Measurements from ENCODE around the gene SRC. TPM values are rescaled to one million over a fixed set of nuclear protein-coding genes. Genes with fewer than 3 reads are reported as not detected.
A peak's percentile ranks its signal among the peaks of the same experiment; 100 is the strongest.

SRC gene
- total RNA-seq, 1 donor from 2014 or later = 210 TPM

DNA sequence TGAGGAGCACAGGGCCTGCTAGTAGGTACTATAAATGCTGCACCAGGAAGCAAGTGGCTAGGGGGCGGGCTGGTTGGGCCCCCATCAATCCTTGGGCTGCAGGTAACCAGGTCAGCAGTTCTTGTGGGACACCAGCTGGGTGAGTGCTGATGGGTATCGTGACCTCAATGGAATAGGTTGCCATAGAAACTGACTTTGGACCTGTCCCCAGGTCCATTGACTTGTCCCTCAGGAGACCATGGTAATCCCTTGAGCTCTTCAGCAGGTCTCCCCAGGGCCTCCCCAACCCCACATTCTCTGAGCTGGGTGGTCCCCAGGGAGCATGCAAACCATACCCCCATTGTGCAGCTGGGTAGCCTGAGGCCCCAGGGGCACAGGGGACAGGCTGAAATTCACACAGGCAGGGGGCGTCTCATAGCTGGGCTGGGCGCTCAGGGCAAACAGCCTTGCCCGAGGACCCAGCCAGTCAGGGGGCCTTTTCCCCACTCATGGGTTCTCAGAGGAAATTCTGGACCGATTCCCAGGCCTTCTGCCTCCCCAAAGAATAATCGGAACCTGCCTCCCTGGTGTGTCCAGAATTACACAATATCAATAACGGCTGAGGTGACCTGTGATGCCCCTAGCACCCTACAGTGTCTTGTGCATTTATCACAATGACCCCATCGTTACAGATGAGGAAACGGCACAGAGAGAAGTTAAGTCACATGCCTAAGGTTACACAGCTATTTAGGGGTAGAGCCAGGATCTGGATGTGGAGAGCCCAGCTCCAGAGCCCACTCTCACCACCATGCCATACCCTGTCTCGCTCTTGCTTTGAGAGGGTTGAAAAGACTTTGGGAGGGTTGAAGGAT, 35.9 kb downstream of the SRC start:
- no peak for DNase-seq (ENCODE audit: low spot score)

DNA sequence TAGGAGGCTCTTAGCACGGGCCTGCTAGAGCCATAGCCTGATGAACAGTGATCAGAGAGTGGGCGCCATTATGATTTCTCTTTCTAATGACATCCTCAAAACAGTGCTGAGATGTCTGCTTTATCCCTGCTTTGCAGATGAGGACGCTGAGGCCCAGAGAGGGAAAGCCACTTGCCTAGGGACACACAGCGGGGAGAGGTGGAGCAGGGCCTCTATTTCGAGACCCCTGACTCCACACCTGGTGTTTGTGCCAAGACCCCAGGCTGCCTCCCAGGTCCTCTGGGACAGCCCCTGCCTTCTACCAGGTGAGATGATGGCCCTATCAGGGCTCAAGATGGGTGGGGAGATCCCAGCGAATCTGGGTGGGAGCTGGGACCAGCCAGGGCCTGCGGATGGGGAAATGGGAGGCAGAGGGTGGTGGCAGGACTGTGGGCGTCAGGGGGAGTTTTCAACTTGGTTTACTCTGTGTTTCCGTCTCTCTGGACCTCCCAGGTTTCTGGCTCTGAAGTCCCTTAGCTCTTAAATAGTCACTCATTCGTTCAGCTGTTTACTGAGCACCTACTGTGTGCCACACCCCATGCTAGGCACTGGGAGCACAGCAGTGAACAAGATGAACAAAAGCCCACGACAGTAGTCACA, 36.7 kb downstream of the SRC start:
- no peak for DNase-seq (ENCODE audit: low spot score)

DNA sequence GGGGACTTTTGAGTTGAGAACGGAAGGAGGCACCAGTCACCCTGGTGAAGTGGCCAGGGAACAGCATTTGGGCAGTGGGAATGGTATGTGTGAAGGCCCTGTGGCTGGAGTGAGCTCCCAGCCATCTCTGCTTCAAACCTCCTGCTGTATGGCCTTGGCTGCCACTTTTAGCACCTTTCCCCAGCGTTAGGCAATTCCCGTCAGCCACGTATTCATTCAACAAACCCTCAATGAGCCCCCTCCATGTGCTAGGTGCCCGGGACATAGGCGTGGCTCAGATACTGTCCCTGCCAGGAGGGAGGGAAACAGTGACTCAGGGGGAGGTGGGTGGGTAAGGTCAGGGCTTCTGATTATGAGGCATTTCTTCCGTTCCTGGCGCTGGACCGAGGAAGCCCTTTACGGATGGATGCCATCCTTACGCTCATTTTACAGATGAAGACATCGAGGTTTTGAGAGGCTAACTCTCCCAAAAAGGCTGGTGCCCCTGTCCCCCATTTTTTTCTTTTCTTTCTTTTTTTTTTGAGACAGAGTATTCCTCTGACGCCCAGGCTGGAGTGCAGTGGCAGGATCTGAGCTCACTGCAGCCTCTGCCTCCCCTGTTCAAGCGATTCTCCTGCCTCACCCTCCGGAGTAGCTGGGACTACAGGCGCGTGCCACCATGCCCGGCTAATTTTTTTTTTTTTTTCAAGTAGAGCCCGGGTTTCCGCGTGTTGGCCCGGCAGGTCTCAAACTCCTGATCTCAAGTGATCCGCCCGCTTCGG, 37.5 kb downstream of the SRC start:
- DNase-seq (ENCODE audit: low spot score) = no peak

DNA sequence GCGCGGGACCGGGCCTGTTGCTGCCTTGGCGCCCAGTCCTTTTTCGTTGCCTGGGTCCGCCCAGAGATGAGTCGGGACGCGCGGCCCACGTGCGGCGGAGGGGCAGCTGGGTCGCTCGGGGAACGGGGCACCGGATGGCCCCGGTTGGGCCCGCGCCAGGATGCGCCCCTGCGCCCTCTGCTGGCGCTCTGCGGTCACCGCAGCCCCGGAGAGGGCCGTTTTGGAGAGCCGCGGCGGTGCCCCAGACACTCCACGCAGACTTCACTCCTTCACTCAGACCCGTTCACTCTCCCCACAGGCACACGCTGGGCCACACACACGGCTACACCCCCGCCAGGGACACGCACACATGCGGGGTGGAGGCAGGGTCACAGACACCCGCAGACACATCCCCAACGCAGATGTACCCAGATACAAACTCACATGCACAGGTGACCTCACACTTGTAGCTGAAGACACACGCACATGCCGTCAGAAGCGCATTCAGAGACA, 38.8 kb downstream of the SRC start:
- peak; percentile 59 for DNase-seq (ENCODE audit: low spot score)

DNA sequence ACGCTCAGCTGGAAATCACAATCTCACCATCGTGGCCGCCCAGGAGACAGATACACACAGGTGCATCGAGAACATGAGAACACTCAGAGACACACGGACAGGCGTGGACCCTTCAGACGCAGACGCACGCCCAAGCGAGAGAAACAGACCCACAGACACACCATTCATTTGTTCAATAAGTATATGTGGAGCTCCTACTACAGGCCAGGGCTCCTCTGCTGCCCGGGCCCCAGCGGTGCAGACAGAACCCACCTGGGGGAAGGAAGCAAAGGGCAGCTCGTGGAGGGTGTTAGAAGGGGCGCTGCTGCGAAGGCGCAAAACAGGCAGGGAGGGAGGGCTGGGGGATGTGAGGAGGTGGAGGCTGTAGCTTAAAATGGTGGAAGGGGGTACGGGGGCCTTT, 39.2 kb downstream of the SRC start:
- no peak for DNase-seq (ENCODE audit: low spot score)

DNA sequence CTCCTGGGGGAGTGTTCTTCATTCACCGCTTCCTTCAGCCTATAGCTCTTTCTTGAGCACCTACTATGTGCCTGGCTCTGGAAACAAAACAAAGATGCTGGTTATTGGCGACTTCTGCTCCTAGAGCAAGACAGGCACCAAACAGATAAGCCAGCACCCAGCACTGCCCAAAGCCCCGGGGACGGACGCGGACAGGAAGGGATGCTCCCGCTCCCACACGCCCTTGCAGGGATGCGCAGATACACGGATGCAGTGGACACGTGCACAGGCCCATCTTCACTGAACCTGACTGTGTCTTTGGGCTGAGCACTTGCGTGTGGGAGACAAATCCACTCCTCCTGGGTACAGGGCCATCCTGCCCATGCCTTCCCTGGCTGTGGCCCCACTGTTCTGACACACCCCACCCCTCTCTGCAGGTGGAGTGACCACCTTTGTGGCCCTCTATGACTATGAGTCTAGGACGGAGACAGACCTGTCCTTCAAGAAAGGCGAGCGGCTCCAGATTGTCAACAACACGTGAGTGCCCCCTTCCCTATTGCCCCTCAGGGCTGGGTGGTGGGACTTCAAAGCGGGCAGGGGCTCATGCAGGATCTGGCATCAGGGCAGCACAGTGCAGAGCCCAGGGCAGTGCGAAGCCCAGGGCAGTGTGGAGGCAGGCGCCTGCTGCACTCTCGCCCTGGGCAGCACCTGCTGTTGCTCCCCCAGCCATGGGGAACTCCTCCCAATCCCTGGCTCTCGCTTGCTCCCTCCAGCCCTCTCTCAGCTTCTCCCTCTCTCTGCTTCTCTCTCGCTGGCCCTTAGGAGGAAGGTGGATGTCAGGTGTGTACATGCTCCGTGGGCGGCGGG, 39.9 kb downstream of the SRC start:
- no peak for DNase-seq (ENCODE audit: low spot score)

DNA sequence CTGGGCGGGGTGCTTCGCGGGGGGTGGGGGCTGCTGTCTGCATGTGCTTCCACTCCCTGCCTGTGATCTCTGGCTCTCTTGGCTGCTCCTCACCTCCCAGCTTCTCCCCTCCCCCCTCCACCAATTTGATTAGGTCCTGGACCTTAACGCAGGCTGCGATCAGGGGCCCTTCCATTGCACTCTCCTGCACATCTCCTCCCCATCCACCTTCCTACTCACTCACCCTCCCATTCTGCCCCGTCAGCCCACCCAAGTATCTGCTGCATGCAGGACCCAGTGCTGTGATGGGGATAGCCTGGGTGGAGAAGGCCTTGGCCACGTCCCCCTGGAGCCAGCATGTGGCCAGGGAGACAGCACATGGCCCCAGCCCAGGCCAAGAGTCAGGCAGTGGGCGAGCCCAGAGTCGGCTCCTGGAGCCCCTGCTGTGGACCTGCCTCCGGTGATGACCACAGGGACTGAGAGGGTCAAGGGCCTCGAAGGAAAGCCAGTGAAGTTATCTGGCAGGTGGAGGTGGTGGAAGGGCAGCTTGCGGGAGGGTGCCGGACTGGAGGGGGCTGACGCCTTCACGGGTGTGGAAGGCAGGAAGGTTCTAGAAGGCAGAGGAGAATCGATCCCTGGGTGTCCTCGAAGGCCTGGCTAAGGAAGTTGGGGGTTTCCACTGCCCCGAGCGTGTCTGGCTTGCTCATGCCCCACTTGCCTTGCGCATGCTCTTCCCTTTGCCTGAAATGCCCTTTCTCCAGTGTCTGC, 40.7 kb downstream of the SRC start:
- DNase-seq (ENCODE audit: low spot score) = no peak

DNA sequence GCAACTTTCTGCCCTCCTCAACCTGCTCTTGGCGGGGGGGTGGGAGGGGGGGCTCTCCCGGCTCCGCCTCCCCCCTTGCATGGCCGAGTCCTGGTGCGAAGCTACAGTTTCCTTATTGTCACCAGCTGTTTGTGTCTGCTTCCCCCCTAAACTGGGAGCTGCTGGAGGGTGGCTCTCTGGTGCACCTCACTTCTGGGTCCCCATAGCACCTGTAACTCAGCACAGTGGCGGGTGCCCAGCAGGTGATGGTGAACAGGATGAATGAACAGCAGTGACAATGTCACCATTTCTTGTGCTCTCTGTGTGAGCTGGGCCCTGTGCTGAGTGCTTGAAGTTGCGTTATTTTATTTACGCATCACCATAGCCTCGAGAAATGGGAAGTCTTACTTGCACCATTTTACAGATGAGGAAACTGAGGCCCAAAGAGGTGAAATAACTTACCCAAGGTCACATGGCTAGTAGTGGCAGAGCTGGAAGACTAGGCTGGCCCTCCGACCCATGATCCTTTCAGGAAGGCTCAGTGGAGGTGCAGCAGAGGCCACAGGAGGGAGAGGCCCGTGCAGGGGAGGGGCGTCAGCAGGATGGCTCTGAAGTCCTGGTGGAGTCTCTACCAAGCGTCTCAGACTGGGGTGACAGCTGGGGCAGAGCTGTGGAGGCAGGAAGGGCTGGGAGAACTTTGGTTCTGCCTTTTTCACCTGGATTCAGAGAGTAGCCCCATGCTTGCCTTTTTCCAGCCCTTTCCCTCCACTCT, 41.8 kb downstream of the SRC start:
- DNase-seq (ENCODE audit: low spot score) = no peak

DNA sequence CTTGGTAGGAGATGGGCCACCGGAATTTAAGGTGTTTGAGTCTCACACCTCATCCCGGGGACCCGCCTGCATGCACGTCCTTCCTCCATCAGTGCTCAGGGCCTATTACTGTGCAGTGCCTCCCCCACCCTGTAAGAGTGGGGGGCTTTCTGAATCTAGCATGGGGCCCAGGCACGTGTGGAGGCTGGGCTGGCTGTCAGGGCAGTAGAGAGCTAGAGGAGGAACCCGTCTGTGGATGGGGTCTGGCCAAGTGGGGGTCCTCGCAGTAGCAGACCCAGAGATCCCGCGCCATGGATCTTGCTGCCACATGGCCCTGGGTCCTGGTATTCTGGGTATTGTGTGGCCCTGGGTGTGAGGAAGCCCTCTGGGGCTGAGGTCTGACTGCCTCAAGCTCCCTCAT, 42.9 kb downstream of the SRC start:
- no peak for DNase-seq (ENCODE audit: low spot score)

DNA sequence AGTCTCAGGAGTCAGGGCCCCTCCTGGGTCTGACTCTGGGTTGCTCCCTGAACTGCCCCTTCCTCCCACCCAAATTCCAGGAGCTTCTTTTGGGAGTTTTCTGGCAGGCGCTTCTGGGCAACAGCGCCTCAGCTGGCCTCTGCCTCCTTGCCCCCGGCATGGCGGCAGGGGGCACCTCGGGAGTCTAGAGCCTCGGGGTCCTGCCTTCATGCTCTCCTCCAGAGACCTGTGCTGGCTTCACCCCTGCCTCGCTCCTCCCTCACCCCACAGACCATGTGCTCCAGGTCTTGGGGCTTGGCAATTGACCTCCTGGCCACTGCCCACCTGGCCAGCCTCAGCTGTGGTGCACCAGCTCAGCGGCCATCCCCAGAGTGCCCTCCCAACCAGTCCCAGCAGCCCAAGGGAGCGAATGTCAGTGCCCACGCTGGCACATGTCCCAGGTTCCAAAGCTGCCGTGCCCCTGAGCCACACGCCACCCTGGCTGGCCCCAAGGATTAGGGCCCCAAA, 43.4 kb downstream of the SRC start:
- no peak for DNase-seq (ENCODE audit: low spot score)

DNA sequence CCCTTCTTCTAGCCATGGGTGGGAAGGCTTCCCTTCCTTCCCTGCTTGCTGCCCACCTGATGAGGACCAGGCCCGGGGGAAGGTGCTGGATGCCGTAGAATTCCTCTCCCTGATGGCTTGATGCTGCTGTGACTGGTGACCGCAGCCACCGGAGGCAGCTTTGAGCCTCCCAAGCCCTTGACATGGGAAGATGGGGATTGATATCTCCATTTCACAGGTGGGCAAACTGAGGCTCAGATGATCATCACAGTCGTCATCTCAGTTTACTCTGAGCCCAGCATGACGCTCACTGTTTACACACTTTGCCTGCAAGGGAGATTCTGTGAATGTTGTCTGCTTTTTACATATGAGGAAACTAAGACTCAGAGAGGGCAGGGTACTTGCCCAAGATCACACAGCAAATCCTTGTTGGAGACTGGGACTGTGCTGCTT, 43.9 kb downstream of the SRC start:
- DNase-seq (ENCODE audit: low spot score) = no peak

DNA sequence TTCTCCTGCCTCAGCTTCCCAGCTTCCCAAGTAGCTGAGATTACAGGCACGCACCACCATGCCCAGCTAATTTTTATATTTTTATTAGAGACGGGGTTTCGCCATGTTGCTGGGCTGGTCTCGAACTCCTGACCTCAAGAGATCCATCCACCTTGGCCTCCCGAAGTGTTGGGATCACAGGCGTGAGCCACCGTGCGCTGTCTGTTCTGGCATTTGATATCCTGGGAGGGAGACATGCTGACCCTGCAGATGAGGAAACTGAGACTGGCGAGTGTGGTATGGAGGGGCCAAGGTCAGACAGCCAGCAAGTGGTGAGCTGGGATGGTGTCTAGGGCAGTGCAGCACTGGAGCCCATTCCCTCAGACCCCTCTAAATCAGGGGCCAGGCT, 44.6 kb downstream of the SRC start:
- DNase-seq (ENCODE audit: low spot score) = no peak

DNA sequence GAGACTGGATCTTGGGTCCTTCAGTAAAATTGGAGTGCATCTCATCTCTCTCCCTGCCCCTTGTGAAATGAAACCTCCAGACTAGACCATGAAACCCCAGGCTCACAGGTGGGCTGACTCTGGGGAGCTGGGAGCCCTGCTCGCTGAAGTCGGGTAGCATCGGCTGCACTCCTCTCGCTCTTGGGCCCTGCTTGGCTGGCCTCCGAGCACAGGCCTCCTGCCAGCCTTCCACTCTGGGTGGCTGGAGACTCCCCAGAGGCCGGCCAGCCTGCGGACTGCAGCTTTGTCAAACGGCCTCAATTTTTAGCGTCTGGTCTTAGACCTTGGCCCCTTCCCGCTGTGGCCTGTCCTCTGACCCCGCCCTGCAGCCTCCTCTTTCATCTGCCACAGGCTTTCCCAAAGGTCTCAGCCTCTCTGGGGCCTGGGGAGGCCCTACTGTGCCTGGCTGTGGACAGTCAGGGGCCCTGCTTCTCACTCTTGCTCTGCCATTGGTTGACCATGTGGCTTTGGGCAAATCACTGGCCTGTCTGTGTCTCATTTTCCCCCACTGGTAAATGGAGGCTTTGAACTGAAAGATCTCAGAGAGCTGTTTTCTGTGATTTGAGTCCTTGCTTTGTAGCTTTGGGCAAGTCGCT, 45.1 kb downstream of the SRC start:
- DNase-seq (ENCODE audit: low spot score) = no peak

DNA sequence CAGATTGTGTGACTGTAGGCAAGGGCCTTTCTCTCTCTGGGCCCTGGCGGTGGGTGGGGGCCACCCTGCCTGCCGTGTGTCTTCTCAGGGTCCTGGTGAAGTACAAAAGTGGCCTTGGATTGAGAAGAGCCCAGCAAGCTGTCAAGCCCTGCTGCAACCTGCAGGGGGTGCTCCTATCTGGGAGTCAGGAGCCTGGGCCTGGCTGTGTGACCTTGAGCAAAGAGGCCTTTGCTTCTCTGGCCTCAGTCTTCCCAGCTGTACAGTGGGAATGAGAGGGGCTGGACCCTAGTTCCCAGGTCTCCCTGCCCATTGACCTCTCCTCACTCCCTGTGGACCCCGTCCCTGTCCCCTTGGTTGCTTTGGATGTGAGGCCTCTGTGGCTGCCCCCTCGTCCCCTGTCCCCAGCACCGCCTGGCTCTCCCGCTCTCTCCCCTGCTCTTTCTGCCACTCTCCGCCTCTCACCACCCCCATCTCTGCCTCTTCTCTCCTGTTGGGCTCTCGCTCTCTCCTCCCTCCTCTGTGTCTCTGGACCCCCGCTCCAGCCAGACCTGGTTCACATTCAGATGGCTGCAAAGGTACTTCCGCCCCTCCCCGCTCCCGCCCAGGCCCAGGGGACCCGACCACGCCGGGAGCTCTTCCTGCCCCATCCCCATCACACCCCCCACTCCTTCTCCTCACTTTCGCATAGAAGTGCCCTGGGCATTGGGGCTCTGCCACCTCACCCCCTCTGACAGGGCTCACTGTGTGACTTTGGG, 46.7 kb downstream of the SRC start:
- no peak for DNase-seq (ENCODE audit: low spot score)

DNA sequence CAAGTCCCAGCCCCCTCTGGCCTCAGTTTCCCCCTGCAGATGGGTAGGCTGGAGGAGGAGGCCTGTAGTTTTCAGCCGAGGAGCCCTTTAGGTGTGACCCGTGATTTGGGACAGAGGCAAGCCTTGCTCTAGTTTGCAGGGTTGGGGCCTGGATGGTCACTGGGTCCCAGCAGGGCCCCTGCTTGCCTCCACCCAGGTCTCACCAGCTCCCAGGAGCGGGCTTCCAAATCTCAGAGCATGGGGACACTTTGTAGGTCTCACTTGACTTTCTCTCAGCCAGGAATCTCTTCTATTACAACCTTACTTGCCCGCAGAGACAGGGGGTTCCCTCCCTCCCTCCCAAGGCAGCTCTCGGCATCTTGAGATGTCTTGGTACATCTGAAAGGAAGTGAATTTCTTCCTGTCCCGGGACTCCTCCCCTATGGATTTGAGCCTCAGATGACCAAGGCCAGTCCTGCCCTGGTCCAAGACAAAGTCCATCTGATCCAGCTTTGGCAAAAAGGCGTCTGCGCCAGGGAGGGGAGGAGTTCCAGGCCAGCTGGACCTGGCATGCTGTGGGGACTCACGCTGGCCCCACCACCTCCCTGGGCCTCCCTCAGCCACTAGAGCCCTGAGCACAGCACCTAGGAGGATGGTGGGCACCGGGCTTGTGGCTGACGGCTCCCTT, 47.4 kb downstream of the SRC start:
- peak; percentile 72 for DNase-seq (ENCODE audit: low spot score)

DNA sequence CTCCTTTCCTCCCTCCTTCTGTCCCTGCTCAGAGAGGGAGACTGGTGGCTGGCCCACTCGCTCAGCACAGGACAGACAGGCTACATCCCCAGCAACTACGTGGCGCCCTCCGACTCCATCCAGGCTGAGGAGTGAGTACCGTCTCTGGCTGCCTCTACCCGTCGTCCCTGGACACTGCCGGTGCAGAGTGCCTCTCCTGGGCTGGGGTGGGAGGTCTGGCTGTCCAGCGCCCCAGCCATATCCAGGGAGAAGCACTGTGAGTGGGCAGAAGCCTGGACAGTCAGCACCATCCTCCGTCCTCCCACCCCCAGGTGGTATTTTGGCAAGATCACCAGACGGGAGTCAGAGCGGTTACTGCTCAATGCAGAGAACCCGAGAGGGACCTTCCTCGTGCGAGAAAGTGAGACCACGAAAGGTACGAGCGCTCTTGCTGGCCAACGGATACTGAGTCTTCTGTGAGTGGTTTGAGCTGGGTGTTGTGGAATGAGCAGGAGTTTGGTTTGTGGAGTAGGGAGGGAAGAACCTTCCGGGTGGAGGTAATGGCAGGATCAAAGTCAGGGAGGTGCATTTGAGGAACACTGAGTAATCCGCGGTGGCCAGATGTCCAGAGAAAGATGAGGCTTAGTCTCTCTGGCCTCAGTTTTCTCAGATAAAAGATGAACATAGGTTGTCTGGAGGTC, 48.1 kb downstream of the SRC start:
- DNase-seq (ENCODE audit: low spot score) = no peak

All from mucosa of gallbladder (tissue), 1 donor.